Adrenal gland (tissue), 12 donors: ENCODE results near the gene IL25. TPM values are rescaled to one million over a fixed set of nuclear protein-coding genes. Genes with fewer than 3 reads are reported as not detected.

ENCODE experiments used
- DNase-seq, 7 donors: peaks; one replicate each; pipeline ENCODE4 v3.0.0-alpha.2; 2019 to 2020
- H3K27ac ChIP-seq, 5 donors: fragments of 200-600 bp; sonication (generic) in 4 of 5; 1 replicate in 3 of 5; 2 replicates in 2 of 5; pipeline versions ENCODE4 v1.5.1 to v1.8.0; 2016 to 2020; ENCODE audit warnings: mild to moderate bottlenecking in 1 of 5
- H3K27me3 ChIP-seq: fragments of 200-600 bp; 2 replicates; pipeline ENCODE4 v1.8.0; 2021
- H3K36me3 ChIP-seq, 2 donors: fragments of 200-600 bp; replicated peaks in 1 of 2; 1 replicate in 1 of 2; 2 replicates in 1 of 2; pipeline versions ENCODE4 v1.5.1 to v1.8.0; 2018 to 2022
- H3K4me1 ChIP-seq, 2 donors: fragments of 200-600 bp; replicated peaks in 1 of 2; 1 replicate in 1 of 2; 2 replicates in 1 of 2; pipeline versions ENCODE4 v1.5.1 to v1.8.0; 2018 to 2021
- H3K4me3 ChIP-seq, 4 donors: fragments of 200-600 bp; sonication (generic) in 3 of 4; one replicate each; pipeline ENCODE4 v1.5.1; 2016 to 2018
- H3K9me3 ChIP-seq, 3 donors: fragments of 200-600 bp; sonication (generic) in 1 of 3; replicated peaks in 1 of 3; 1 replicate in 2 of 3; 2 replicates in 1 of 3; pipeline versions ENCODE4 v1.5.1 to v1.8.0; 2016 to 2021
- CTCF ChIP-seq, 6 experiments: fragments of 450-650 bp in 4 of 6; fragments of 200-600 bp in 2 of 6; sonication (generic) in 1 of 6; IDR thresholded peaks; 1 replicate in 5 of 6; 2 replicates in 1 of 6; pipeline versions ENCODE4 v1.5.1 to v1.8.0; 2016 to 2021; ENCODE audit warnings: antibody characterized with exemption in 6 of 6, mild to moderate bottlenecking in 2 of 6, moderate library complexity in 1 of 6
- POLR2A ChIP-seq, 2 donors: fragments of 450-650 bp; IDR thresholded peaks; one replicate each; pipeline ENCODE4 v1.6.1; 2017; ENCODE audit warnings: antibody characterized with exemption in 2 of 2, mild to moderate bottlenecking in 2 of 2, moderate library complexity in 1 of 2
- WGBS, 4 donors: extraction: QIAGEN DNeasy Blood & Tissue Kit in 2 of 4; methylation state at CpG; one replicate each; pipeline versions ENCODE4 v1.1.5 to v1.1.7; 2013 to 2017; 5-methylcytosine and 5-hydroxymethylcytosine counted together
- intact Hi-C, 2 donors: fragments of 100-400 bp; cut with DNase I; formaldehyde crosslinking; loops; one replicate each; pipeline versions ENCODE4 v1.14.1 to v1.15.0; 2022 to 2023
- polyA plus RNA-seq, 3 donors: library from polyadenylated mRNA; stranded (reverse); fragments of 200-250 nt in 2 of 3; fragments of 350-450 nt in 1 of 3; fragmentation: Illumina TruSeq in 1 of 3; extraction: RNeasy Lipid Tissue Mini Kit (QIAGEN cat#74804) in 1 of 3; gene quantifications; one replicate each; pipeline ENCODE4 v1.2.3, GENCODE V29; 2013 to 2014
- total RNA-seq, 9 donors: library from RNA; depleted of rRNA in 4 of 9; stranded (reverse); fragments of >200 nt in 4 of 9; fragments of 120-200 nt in 1 of 9; fragmentation: NEBNext Ultra II Directional in 1 of 9; extraction: Animal tissue kit (Norgen Biotek cat#: 25700) in 1 of 9; gene quantifications; one replicate each; pipeline versions ENCODE4 v1.1.0 to v1.2.4, GENCODE V29; 2013 to 2023
- donor health status: healthy with polysubstance abuse.
- donor health status: Bipolar disorder and iron deficiency.
- donor health status: DM: yes; HTN: yes; CAD: no.
- donor health status: DM: no; HTN: no; CAD: no.
- donor health status: DM: no; HTN: no; CAD: no.
- donor health status: DM: yes; HTN: yes; CAD: no.

Gene IL25
- total and polyA plus RNA-seq, 12 donors: 0.10 TPM; not detected in 11

- no peaks in the 10 kb centered on the region for H3K36me3 ChIP-seq
- H3K27ac ChIP-seq: no peak overlapping the region
- DNase-seq: no peak
- no peaks in the 10 kb centered on the region for H3K27me3 ChIP-seq
- no peak overlapping the region for H3K4me3 ChIP-seq
- no peaks in the 10 kb centered on the region for H3K4me1 ChIP-seq
- 74 to 84% (median 81%) methylated on average over 6 to 7 of the region's 7 CpGs for WGBS, 4 donors
- TF ChIP-seq POLR2A (IDR thresholded peaks at IDR 0.05): no peak
- TF ChIP-seq CTCF (IDR thresholded peaks at IDR 0.05): no peak
- intact Hi-C loops: no loop called here
- H3K9me3 ChIP-seq: no peaks in the 10 kb centered on the region
These were observed 20.0 kb downstream of the IL25 start for GRCh38 chr14:23392613-23393012.

GRCh38 chr14:23396126-23396525 is 23.5 kb downstream of the IL25 start:
- no peaks in the 10 kb centered on the region for H3K9me3 ChIP-seq
- H3K27ac ChIP-seq: no peak overlapping the region
- no peak for DNase-seq
- no peaks in the 10 kb centered on the region for H3K27me3 ChIP-seq
- H3K36me3 ChIP-seq: no peaks in the 10 kb centered on the region
- 88 to 91% (median 89%) methylated on average over 10 of the region's 10 CpGs for WGBS, 4 donors
- no peaks in the 10 kb centered on the region for H3K4me1 ChIP-seq
- no peak overlapping the region for H3K4me3 ChIP-seq
- intact Hi-C loops: no loop called here
- no peak for TF ChIP-seq POLR2A (IDR thresholded peaks at IDR 0.05)
- no peak for TF ChIP-seq CTCF (IDR thresholded peaks at IDR 0.05)

GRCh38 chr14:23396781-23397407 is 24.3 kb downstream of the IL25 start:
- no peak overlapping the region for H3K27ac ChIP-seq
- no peak for DNase-seq
- WGBS, 4 donors: 89 to 100% (median 91%) methylated on average over 1 to 10 of the region's 10 CpGs
- H3K4me3 ChIP-seq: no peak overlapping the region
- intact Hi-C loops: no loop called here
- no peaks in the 10 kb centered on the region for H3K36me3 ChIP-seq
- no peaks in the 10 kb centered on the region for H3K9me3 ChIP-seq
- H3K4me1 ChIP-seq: no peaks in the 10 kb centered on the region
- TF ChIP-seq POLR2A (IDR thresholded peaks at IDR 0.05) (no peak), CTCF (IDR thresholded peaks at IDR 0.05) (no peak)
- H3K27me3 ChIP-seq: no peaks in the 10 kb centered on the region

- 83 to 89% (median 87%) methylated on average over 3 to 4 of the region's 4 CpGs for WGBS, 4 donors
- Histone ChIP-seq H3K27me3 (no peaks in the 10 kb centered on the region), H3K4me3 (no peak overlapping the region), H3K9me3 (no peaks in the 10 kb centered on the region), H3K36me3 (no peaks in the 10 kb centered on the region), H3K27ac (no peak overlapping the region), H3K4me1 (no peaks in the 10 kb centered on the region)
- intact Hi-C loops: no loop called here
- no peak for DNase-seq
- TF ChIP-seq CTCF (IDR thresholded peaks at IDR 0.05) (no peak), POLR2A (IDR thresholded peaks at IDR 0.05) (no peak)
These were observed 25.7 kb downstream of the IL25 start for GRCh38 chr14:23398348-23398747.
